Esophagus squamous epithelium (tissue), 5 donors: ENCODE data around the gene CSPG4. TPM values are rescaled to one million over a fixed set of nuclear protein-coding genes. Genes with fewer than 3 reads are reported as not detected.
"Not testable (repeated sequence)": the region's sequence is repeated elsewhere in the genome, so short reads cannot be mapped to it uniquely, and the experiment has no call there.

Experiments used
- DNase-seq: peaks from one replicate; lab custom pipeline; 2025; lab: John Stamatoyannopoulos, UW
- H3K27ac ChIP-seq, 4 donors: fragments of 200-600 bp; sonication (generic); one replicate each; pipeline ENCODE4 v1.5.1; 2016 to 2019; ENCODE audit warnings: mild to moderate bottlenecking in 1 of 4
- H3K27me3 ChIP-seq, 4 donors: fragments of 200-600 bp; sonication (generic); 1 replicate in 3 of 4; 2 replicates in 1 of 4; pipeline versions ENCODE4 v1.5.1 to v1.6.0; 2017 to 2021; ENCODE audit warnings: antibody characterized with exemption in 1 of 4
- H3K36me3 ChIP-seq, 3 donors: fragments of 200-600 bp; sonication (generic); one replicate each; pipeline ENCODE4 v1.5.1; 2016 to 2019
- H3K4me1 ChIP-seq, 3 donors: fragments of 200-600 bp; sonication (generic); one replicate each; pipeline ENCODE4 v1.5.1; 2017 to 2019
- H3K4me3 ChIP-seq, 4 donors: fragments of 200-600 bp; sonication (generic); 1 replicate in 3 of 4; 2 replicates in 1 of 4; pipeline ENCODE4 v1.5.1; 2016 to 2019; ENCODE audit warnings: mild to moderate bottlenecking in 2 of 4, moderate library complexity in 1 of 4
- H3K9me3 ChIP-seq, 3 donors: fragments of 200-600 bp; sonication (generic); one replicate each; pipeline ENCODE4 v1.5.1; 2016 to 2019
- POLR2A ChIP-seq, 4 donors: fragments of 450-650 bp; IDR thresholded peaks; one replicate each; pipeline ENCODE4 v1.6.1; 2017; ENCODE audit warnings: antibody characterized with exemption in 4 of 4, mild to moderate bottlenecking in 4 of 4, moderate library complexity in 3 of 4
- WGBS, 2 donors: methylation state at CpG; one replicate each; pipeline ENCODE4 v1.1.5; 2018; 5-methylcytosine and 5-hydroxymethylcytosine counted together
- intact Hi-C: fragments of 100-400 bp; cut with DNase I; formaldehyde crosslinking; loops from one replicate; pipeline ENCODE4 v1.15.0; 2022
- total RNA-seq, 4 donors: library from RNA; depleted of rRNA; stranded (reverse); fragments of >200 nt; gene quantifications; one replicate each; pipeline ENCODE4 v1.1.0, GENCODE V29; 2016
- TF ChIP-seq, protein P1 (sequence below), 6 experiments: fragments of 450-650 bp in 4 of 6; fragments of 200-600 bp in 2 of 6; sonication (generic) in 2 of 6; IDR thresholded peaks; one replicate each; pipeline ENCODE4 v1.5.1; 2016 to 2019; ENCODE audit warnings: antibody characterized with exemption in 6 of 6, mild to moderate bottlenecking in 4 of 6, moderate library complexity in 4 of 6
- donor health status: DM: yes; HTN: yes; CAD: no.

Gene CSPG4
- total RNA-seq, 4 donors from 2014 or later: 2.9 to 13.4 (median 4.2) TPM

DNA sequence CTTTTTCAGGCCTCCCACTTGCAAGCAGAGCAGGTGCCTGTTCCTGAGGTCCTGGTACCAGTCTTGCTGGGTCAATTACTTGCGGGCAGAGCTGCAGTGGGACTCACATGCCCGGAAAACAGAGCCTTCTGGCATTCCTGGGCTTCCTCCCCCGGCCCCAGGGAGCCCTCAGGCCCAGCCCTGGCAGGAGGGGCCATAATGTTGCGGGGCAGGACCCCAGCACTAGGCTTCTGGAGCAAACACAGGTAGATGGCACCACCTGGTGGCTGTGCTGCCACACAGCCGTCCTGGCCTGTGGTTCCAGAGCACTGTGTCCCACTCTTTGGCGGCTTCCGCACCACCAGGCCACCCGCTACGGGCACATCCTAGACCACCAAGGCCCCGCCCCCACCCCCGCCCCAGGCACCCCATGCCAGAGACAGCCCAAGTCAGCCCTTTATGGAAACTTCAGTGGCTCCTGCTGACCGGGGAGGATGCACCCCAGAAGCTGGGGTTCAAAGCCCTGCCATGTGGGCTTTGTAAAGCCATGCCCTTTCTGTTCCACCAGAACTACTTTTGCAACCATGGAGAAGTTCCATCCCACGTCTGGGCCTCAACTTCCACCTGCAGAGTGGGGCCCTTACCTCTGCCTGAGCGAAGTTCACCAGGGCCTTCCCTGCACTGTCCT lies 28.9 kb downstream of the CSPG4 start:
- DNase-seq, H3K9me3 ChIP-seq, H3K4me3 ChIP-seq, intact Hi-C loops: not testable (repeated sequence)
- Histone ChIP-seq H3K4me1 (peaks cover 0 to 24% (median 8%) of the 10 kb centered on the region in 3 donors), H3K27ac (peak overlapping the region in 1 of 4 donors; percentile 9), H3K36me3 (peaks cover 0 to 18% (median 0%) of the 10 kb centered on the region in 3 donors), H3K27me3 (peaks cover 0 to 18% (median 0%) of the 10 kb centered on the region in 4 donors)
- TF ChIP-seq, protein P1, sequence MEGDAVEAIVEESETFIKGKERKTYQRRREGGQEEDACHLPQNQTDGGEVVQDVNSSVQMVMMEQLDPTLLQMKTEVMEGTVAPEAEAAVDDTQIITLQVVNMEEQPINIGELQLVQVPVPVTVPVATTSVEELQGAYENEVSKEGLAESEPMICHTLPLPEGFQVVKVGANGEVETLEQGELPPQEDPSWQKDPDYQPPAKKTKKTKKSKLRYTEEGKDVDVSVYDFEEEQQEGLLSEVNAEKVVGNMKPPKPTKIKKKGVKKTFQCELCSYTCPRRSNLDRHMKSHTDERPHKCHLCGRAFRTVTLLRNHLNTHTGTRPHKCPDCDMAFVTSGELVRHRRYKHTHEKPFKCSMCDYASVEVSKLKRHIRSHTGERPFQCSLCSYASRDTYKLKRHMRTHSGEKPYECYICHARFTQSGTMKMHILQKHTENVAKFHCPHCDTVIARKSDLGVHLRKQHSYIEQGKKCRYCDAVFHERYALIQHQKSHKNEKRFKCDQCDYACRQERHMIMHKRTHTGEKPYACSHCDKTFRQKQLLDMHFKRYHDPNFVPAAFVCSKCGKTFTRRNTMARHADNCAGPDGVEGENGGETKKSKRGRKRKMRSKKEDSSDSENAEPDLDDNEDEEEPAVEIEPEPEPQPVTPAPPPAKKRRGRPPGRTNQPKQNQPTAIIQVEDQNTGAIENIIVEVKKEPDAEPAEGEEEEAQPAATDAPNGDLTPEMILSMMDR (IDR thresholded peaks at IDR 0.05): peak; percentile 65 to 86 (median 76)
- WGBS, 2 donors: 30 to 50% methylated on average over 2 to 6 of the region's 14 CpGs

GRCh38 chr15:75682181-75683135 lies 30.2 kb downstream of the CSPG4 start:
- H3K4me3 ChIP-seq: no peak overlapping the region
- peaks cover 0 to 5% (median 0%) of the 10 kb centered on the region in 3 donors for H3K36me3 ChIP-seq
- WGBS, 2 donors: 80% methylated on average over 2 of the region's 40 CpGs; no CpG with 5 or more reads in 1 of the 2 donors
- H3K27ac ChIP-seq: no peak overlapping the region
- DNase-seq: no peak
- peaks cover 0 to 5% (median 0%) of the 10 kb centered on the region in 4 donors for H3K27me3 ChIP-seq
- intact Hi-C loops: no loop called here
- peaks cover 0 to 24% (median 8%) of the 10 kb centered on the region in 3 donors for H3K4me1 ChIP-seq
- no peaks in the 10 kb centered on the region for H3K9me3 ChIP-seq
- TF ChIP-seq, protein P1 (IDR thresholded peaks at IDR 0.05): no peak
- TF ChIP-seq POLR2A (IDR thresholded peaks at IDR 0.05): no peak

- H3K36me3 ChIP-seq: peaks cover 0 to 15% (median 0%) of the 10 kb centered on the region in 3 donors
- no peak for DNase-seq
- H3K4me1 ChIP-seq: peaks cover 0 to 23% (median 12%) of the 10 kb centered on the region in 3 donors
- no peak for TF ChIP-seq POLR2A (IDR thresholded peaks at IDR 0.05)
- TF ChIP-seq, protein P1 (IDR thresholded peaks at IDR 0.05): no peak
- H3K27ac ChIP-seq: no peak overlapping the region
- no peaks in the 10 kb centered on the region for H3K9me3 ChIP-seq
- no peaks in the 10 kb centered on the region for H3K27me3 ChIP-seq
- no peak overlapping the region for H3K4me3 ChIP-seq
- intact Hi-C loops: no loop called here
- WGBS, 2 donors: 75 to 81% methylated on average over 9 to 10 of the region's 11 CpGs
These were observed 32.5 kb downstream of the CSPG4 start for GRCh38 chr15:75680007-75680789.

- H3K27ac ChIP-seq, H3K27me3 ChIP-seq, DNase-seq, H3K9me3 ChIP-seq, H3K4me3 ChIP-seq, intact Hi-C loops: not testable (repeated sequence)
- WGBS, 2 donors: 81 to 95% methylated on average over 6 of the region's 6 CpGs
- H3K36me3 ChIP-seq: peaks cover 0 to 15% (median 0%) of the 10 kb centered on the region in 3 donors
- H3K4me1 ChIP-seq: peaks cover 8 to 33% (median 8%) of the 10 kb centered on the region in 3 donors
These were observed 34.3 kb downstream of the CSPG4 start for GRCh38 chr15:75678324-75678690.
